Measurements from ENCODE around the gene APP.

DNA sequence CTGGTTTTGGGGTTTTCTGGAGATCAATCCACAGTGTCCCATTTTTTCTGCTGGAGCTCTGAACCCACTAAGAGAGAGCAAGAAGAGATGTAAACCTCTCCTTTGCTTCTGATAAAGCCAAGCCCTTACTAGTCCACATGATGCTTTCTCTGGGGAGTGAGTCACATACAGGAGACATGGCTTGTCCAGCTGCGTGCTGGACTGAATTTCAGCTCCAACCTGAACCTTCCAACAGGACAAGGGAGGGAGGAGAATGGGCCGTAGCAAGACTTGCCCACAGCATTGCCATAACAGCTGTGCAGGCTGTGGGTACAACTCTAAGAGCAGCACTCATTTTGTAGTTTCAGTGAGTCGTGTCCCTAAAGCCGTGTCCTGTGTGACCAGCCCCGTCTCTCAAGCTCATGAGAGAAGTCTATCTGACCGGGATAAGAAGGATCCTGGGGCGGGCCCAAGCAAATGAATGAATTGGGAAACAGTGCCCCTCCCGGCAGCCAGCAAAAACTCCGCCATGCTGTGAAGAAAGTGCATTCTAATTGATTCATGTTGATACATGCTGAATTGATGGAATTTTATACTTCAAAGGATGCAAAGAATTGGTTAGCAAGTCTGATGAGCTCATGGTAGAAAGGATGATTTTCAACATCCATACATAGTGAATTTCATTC is 240.6 kb downstream of the APP start:
- TF ChIP-seq, protein P1, sequence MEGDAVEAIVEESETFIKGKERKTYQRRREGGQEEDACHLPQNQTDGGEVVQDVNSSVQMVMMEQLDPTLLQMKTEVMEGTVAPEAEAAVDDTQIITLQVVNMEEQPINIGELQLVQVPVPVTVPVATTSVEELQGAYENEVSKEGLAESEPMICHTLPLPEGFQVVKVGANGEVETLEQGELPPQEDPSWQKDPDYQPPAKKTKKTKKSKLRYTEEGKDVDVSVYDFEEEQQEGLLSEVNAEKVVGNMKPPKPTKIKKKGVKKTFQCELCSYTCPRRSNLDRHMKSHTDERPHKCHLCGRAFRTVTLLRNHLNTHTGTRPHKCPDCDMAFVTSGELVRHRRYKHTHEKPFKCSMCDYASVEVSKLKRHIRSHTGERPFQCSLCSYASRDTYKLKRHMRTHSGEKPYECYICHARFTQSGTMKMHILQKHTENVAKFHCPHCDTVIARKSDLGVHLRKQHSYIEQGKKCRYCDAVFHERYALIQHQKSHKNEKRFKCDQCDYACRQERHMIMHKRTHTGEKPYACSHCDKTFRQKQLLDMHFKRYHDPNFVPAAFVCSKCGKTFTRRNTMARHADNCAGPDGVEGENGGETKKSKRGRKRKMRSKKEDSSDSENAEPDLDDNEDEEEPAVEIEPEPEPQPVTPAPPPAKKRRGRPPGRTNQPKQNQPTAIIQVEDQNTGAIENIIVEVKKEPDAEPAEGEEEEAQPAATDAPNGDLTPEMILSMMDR (IDR thresholded peaks at IDR 0.05): no peak
- TF ChIP-seq POLR2A (IDR thresholded peaks at IDR 0.05): no peak
